Iris pigment epithelial cell (primary cell): ENCODE measurements around the gene ICAM1.

Source experiments
- DNase-seq: peaks from one replicate; pipeline ENCODE4 v3.0.0-alpha.2; 2011; ENCODE audit warnings: low read depth

ICAM1 gene

DNA sequence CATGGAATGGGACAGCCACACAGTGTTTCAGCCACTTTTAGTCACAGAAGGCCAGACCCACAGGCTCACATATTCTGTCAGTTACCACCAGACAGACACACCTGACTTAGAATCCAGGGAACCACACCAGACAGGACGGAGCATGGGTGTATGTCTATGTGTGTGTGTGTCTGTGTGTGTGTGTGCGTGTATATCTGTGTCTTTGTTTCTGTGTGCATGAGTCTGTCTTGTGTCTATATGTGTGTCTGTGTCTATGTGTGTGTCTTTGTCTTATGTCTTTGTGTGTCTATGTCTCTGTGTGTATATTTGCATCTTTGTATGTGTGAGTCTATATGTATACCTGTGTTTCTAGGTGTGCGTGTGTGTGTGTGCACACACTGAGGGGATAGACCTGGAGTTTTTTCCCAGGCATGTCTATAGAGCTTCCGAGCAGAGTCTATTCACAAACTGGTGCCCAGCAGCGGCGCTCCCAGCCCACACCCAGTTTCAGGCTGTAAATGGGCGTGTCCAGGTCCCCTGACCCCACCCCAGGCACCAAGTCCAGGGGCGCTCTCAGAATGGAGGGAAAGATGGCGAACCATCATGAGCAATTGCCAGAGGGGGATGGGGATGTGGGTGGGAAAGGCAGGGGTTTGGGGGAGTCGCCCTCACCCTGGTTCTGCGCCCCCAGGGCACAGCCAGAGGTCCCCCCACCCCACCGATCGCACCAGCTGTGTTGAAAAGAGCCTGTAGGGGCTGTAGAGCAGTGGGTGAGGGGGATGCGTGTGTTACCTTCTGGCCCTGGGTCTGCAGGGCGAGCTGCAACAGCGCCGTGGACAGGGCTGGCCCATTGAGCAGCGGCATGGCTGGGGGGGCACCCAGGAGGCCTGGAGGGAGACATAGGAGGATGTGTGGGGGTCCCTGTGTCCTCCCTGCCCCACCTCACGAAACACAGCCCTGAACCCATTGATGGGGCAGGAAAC lies 51.2 kb downstream of the ICAM1 start:
- no peak for DNase-seq

GRCh38 chr19:10325732-10326131 lies 54.8 kb downstream of the ICAM1 start:
- no peak for DNase-seq

GRCh38 chr19:10327793-10328192 lies 56.9 kb downstream of the ICAM1 start:
- DNase-seq: no peak

DNA sequence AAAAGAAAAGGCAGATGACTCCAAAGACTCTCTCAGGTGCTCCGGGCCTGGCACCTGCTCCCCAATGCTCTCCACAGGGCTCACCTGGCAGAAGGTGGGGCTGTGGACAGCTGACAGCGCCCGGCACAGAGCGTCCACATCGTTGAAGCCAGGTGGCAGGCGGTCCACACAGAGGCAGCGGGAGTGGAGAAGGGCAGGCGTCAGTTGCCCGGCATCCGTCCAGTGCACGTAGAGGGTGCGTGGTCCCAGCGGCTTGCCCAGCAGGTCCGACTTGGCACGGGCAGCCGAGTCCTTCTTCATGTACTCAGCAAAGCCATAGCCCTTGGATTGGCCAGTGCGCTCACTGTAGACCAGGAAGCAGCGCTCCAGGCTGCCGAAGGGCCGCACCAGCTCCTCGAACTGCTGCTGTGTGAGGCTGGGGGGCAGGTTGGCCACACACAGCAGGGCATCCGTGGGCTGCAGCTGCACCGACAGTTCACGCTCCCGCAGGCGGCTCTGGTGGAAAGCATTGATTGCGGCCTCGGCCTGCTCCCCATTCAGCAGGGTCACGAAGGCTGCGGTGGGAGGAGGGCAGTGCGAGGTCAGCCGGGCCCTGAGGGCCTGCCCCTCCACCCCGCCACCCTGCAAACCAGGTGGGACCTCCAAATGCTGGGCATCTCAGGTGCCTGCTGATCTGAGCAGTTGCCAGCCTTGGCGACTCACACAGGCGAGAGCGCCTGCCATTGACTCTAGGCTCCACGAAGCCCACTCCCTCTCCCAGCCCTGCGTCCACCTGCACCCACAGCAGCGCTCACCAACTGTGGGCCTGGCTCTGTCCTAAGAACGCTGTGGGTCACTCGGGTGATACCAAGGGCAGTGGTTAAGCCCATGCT lies 57.9 kb downstream of the ICAM1 start:
- no peak for DNase-seq

DNA sequence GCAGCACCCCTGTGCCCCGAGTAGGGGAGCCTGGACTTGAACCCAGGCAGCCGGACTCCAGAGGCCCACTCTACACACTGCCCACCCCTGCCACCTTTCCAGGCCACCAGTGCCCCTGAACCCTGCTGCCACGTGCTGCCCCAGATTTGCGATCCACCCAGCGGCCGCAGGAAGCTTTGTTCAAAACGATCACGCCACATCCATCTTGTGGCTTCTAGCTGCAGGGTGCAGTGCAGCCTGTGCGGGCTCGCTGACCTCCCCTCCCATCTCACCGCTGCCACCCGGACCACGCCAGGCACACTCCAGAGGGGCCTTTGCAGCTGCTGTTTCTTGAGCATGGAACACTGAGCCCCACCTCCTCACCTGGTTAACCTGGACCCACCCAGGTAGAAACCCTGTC lies 58.6 kb downstream of the ICAM1 start:
- no peak for DNase-seq

DNA sequence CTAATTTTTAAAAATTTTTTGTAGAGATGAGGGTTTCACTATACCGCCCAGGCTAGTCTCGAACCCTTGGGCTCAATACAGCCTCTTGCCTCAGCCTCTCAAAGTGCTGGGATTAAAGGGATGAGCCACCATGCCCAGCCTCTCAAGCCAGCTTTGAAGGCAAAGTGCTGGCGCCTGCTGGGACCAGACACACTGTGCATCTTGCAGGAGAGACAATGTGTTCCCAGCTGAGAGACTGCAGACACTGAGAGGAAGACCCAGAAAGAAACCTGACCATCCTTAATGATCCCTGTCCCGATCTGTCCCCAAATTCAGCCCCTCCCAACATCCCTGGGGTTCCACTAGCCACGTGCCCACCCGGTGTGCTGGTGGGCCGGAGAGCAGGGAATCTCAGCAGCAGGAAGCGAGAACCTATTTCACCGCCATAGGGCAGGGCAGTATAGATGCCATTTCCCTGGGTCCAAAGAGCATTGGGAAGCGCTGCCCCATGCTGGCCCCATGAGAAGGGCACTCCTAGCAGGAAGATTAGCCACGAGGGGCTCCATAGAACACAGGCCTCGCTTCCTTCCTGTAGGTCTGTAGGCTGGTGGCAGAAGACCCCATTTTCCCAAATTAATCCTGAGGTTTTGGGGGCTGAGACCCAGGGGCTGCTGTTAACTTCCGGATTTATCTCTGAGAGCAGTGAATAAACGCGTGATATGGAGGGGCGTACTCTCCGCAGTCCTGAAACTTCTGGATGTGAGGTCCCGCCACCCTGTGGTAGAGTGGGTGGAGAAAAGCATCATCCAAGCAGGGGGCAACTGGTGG lies 61.4 kb downstream of the ICAM1 start:
- DNase-seq: no peak

- peak; percentile 99 for DNase-seq
These were observed 62.2 kb downstream of the ICAM1 start, which contains the start of gene RAVER1 for GRCh38 chr19:10332965-10333757. TSS of gene RAVER1 (minus strand) at chr19:10333529. CDS start at chr19:10333507, 22 bp downstream.

DNA sequence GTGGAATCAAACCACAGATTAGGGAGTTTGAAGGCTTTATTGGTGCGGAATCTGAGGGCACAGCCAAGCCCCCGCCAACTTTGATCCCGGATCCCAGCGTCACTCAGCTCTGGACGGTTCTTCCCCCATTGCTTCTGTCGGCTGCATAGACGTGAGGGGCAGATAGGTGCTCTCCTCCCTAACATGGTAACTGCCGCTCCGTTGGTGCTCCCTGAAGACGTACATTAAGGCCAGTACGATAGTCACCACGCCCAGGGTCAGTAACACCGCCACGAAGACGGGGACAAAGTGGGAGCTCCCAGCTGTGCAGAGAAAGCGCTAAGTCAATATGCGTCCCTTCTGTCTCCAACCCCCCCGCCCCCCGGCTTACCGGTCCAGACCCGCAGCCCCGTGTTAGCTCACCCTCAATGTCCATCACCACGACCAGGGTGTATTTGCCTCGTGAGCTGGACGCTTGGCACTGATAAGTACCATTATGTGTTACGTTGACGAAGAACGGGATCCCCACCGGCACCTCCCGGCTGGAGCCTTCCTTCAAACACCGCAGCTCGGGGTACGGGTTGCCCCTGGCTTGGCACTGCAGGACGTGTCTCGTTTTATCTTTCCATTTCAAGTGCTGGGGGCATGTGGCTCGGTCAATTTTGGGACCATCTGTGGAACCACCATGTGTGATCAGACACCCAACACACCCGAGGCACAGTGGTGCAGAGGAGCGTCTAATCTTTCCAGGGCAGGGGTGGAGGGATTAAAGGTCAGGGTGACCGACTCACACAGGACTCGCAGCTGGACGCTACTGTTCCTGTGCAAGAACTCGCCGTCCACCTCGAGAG lies 63.1 kb downstream of the ICAM1 start:
- DNase-seq: peak; percentile 18

- peak; percentile 97 for DNase-seq
These were observed 63.9 kb downstream of the ICAM1 start for GRCh38 chr19:10334588-10335351.

DNA sequence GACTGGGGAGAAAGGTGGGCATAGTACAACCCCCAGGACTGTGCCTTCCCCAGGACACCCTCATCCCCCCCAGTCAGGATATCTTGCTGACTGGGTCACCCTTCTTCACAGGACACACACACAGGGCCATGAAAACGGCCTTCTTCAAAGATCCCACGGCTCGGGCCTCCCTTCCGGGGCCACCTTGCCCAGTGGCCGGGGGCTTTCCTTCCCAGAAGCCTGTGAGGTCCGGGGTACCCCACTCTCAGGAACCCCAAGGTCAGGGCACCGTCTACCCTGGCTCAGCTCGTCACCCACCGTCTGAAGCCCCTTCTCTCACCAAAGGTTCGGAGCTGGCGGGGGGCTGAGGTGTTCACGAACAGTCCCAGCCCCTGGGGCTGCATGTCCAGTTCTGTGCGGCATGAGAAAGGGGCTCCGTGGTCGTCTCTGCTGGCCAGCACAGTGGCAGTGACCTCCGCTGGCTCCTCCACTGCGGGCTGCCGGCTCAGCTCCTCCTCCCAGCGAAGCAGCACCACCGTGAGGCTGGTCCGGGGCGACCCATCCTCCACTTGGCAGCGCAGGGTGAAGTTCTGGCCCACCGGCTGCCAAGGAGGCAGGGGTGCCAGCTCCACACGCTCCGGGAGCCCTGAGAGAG lies 64.5 kb downstream of the ICAM1 start:
- DNase-seq: no peak
